Measurements from ENCODE around the gene ANKRD34A. TPM values are rescaled to one million over a fixed set of nuclear protein-coding genes. Genes with fewer than 3 reads are reported as not detected.

Gene ANKRD34A
- total RNA-seq, 1 donor = 1.3 TPM

GRCh38 chr1:145955436-145955835, 8.9 kb downstream of the ANKRD34A start:
- H3K4me3 ChIP-seq (ENCODE audit: low read depth, low read length) = no peak overlapping the region
- TF ChIP-seq CTCF (IDR thresholded peaks at IDR 0.05; ENCODE audit: insufficient read depth, low read depth, low read length) = no peak
- DNase-seq (ENCODE audit: low read depth) = no peak

- H3K4me3 ChIP-seq (ENCODE audit: low read depth, low read length) = no peak overlapping the region
- no peak for DNase-seq (ENCODE audit: low read depth)
- TF ChIP-seq CTCF (IDR thresholded peaks at IDR 0.05; ENCODE audit: insufficient read depth, low read depth, low read length) = no peak
These were observed 10.5 kb downstream of the ANKRD34A start for GRCh38 chr1:145953861-145954260.

- DNase-seq (ENCODE audit: low read depth) = no peak
- no peak for TF ChIP-seq CTCF (IDR thresholded peaks at IDR 0.05; ENCODE audit: insufficient read depth, low read depth, low read length)
- no peak overlapping the region for H3K4me3 ChIP-seq (ENCODE audit: low read depth, low read length)
These were observed 11.5 kb downstream of the ANKRD34A start for GRCh38 chr1:145952903-145953302.

GRCh38 chr1:145951526-145951925, 12.8 kb downstream of the ANKRD34A start:
- H3K4me3 ChIP-seq (ENCODE audit: low read depth, low read length) = no peak overlapping the region
- TF ChIP-seq CTCF (IDR thresholded peaks at IDR 0.05; ENCODE audit: insufficient read depth, low read depth, low read length) = no peak

GRCh38 chr1:145949219-145949618, 15.2 kb downstream of the ANKRD34A start:
- no peak for DNase-seq (ENCODE audit: low read depth)
- TF ChIP-seq CTCF (IDR thresholded peaks at IDR 0.05; ENCODE audit: insufficient read depth, low read depth, low read length) = no peak
- no peak overlapping the region for H3K4me3 ChIP-seq (ENCODE audit: low read depth, low read length)

More at GRCh38 chr1:145951526-145951925, 12.8 kb downstream of the ANKRD34A start:
- DNase-seq (ENCODE audit: low read depth) = no peak

GRCh38 chr1:145947551-145947950, 16.8 kb downstream of the ANKRD34A start:
- no peak for DNase-seq (ENCODE audit: low read depth)
- TF ChIP-seq CTCF (IDR thresholded peaks at IDR 0.05; ENCODE audit: insufficient read depth, low read depth, low read length) = no peak
- H3K4me3 ChIP-seq (ENCODE audit: low read depth, low read length) = no peak overlapping the region

GRCh38 chr1:145946477-145946986, 17.8 kb downstream of the ANKRD34A start:
- TF ChIP-seq CTCF (IDR thresholded peaks at IDR 0.05; ENCODE audit: insufficient read depth, low read depth, low read length) = no peak
- no peak for DNase-seq (ENCODE audit: low read depth)

More at GRCh38 chr1:145946477-145946986, 17.8 kb downstream of the ANKRD34A start:
- H3K4me3 ChIP-seq (ENCODE audit: low read depth, low read length) = no peak overlapping the region

Data from fibroblast of villous mesenchyme (primary cell).